SH-SY5Y (cell line): ENCODE results near the gene POLA2.

ENCODE experiments used
- GATA2 ChIP-seq: IDR thresholded peaks from 2 replicates; pipeline ENCODE4 v1.6.1; 2011; ENCODE audit warnings: mild to moderate bottlenecking, low read depth, low read length
- GATA3 ChIP-seq: IDR thresholded peaks from 2 replicates; pipeline ENCODE4 v1.6.1; 2011; ENCODE audit warnings: low read depth, mild to moderate bottlenecking, low read length, moderate library complexity

GRCh38 chr11:65241134-65241533, 20.6 kb upstream of the POLA2 start:
- no peak for TF ChIP-seq GATA2
- TF ChIP-seq GATA3: no peak
